Activated CD4-positive, alpha-beta memory T cell treated with anti-CD3 and anti-CD28 coated beads, Interleukin-2, amount 10 ng/mL, durations not matched to agents 7 days and 5 days (primary cell): ENCODE measurements around the gene ANKLE2. TPM values are rescaled to one million over a fixed set of nuclear protein-coding genes. Genes with fewer than 3 reads are reported as not detected.
"Not testable (repeated sequence)": the region's sequence is repeated elsewhere in the genome, so short reads cannot be mapped to it uniquely, and the experiment has no call there.

Experiments
- CTCF ChIA-PET: fragments of 350-600 bp; sonication (Branson Sonifier 250); formaldehyde crosslinking; loops from one replicate; lab custom pipeline; 2021; ENCODE audit warnings: antibody characterized with exemption, inconsistent platforms; lab: Charles Lee
- POLR2A ChIA-PET: fragments of 350-600 bp; sonication (Branson Sonifier 250); formaldehyde crosslinking; loops from one replicate; lab custom pipeline; 2021; ENCODE audit warnings: antibody characterized with exemption; lab: Charles Lee
- DNase-seq: peaks from one replicate; pipeline ENCODE4 v3.0.0-alpha.2; 2020
- H3K27ac Mint-ChIP-seq: one replicate; pipeline ENCODE4 v1.8.0; 2021; ENCODE audit warnings: mild to moderate bottlenecking, mixed read lengths
- H3K27me3 Mint-ChIP-seq: one replicate; pipeline ENCODE4 v1.8.0; 2021; ENCODE audit warnings: mixed read lengths
- H3K36me3 Mint-ChIP-seq: one replicate; pipeline ENCODE4 v1.8.0; 2021; ENCODE audit warnings: low read depth, mixed read lengths
- H3K4me1 Mint-ChIP-seq: one replicate; pipeline ENCODE4 v1.8.0; 2021; ENCODE audit warnings: mixed read lengths
- H3K4me3 Mint-ChIP-seq: one replicate; pipeline ENCODE4 v1.8.0; 2021; ENCODE audit warnings: mild to moderate bottlenecking, mixed read lengths
- H3K9me3 Mint-ChIP-seq: one replicate; pipeline ENCODE4 v1.8.0; 2021; ENCODE audit warnings: mixed read lengths
- total RNA-seq, 2 experiments: library from RNA; stranded (reverse); gene quantifications; one replicate each; pipeline ENCODE4 v1.2.3, GENCODE V29; 2021

Gene ANKLE2
- total RNA-seq, 2 experiments from 2014 or later: 88.6 to 89.3 TPM

- no peak for DNase-seq
- no peak overlapping the region for H3K27ac Mint-ChIP-seq
- H3K4me3 Mint-ChIP-seq: no peak overlapping the region
- H3K4me1 Mint-ChIP-seq: no peaks in the 10 kb centered on the region
- no peaks in the 10 kb centered on the region for H3K9me3 Mint-ChIP-seq
- CTCF ChIA-PET: no interaction called here
- POLR2A ChIA-PET: no interaction called here
- peaks cover 65% of the 10 kb centered on the region for H3K36me3 Mint-ChIP-seq
- H3K27me3 Mint-ChIP-seq: no peaks in the 10 kb centered on the region
These were observed 26.9 kb upstream of the ANKLE2 start for GRCh38 chr12:132788375-132789098.

- Mint-ChIP-seq H3K36me3 (peaks cover 69% of the 10 kb centered on the region), H3K9me3 (no peaks in the 10 kb centered on the region), H3K27me3 (no peaks in the 10 kb centered on the region), H3K4me1 (no peaks in the 10 kb centered on the region), H3K27ac (no peak overlapping the region), H3K4me3 (no peak overlapping the region)
- CTCF ChIA-PET: no interaction called here
- no peak for DNase-seq
- POLR2A ChIA-PET: no interaction called here
These were observed 26.2 kb upstream of the ANKLE2 start for GRCh38 chr12:132787877-132788276.

- POLR2A ChIA-PET: no interaction called here
- no peak for DNase-seq
- Mint-ChIP-seq H3K4me1 (no peaks in the 10 kb centered on the region), H3K27me3 (no peaks in the 10 kb centered on the region), H3K27ac (no peak overlapping the region), H3K36me3 (peaks cover 62% of the 10 kb centered on the region), H3K9me3 (no peaks in the 10 kb centered on the region), H3K4me3 (no peak overlapping the region)
- CTCF ChIA-PET: no interaction called here
These were observed 24.6 kb upstream of the ANKLE2 start for GRCh38 chr12:132786192-132786591.

- DNase-seq: no peak
- Mint-ChIP-seq H3K4me3 (no peak overlapping the region), H3K9me3 (no peaks in the 10 kb centered on the region), H3K4me1 (no peaks in the 10 kb centered on the region), H3K27ac (no peak overlapping the region), H3K36me3 (peaks cover 63% of the 10 kb centered on the region), H3K27me3 (no peaks in the 10 kb centered on the region)
- ChIA-PET CTCF (no interaction called here), POLR2A (no interaction called here)
These were observed 22.9 kb upstream of the ANKLE2 start for GRCh38 chr12:132784580-132784979.

- Mint-ChIP-seq H3K27ac (no peak overlapping the region), H3K9me3 (no peaks in the 10 kb centered on the region), H3K27me3 (no peaks in the 10 kb centered on the region), H3K36me3 (peaks cover 63% of the 10 kb centered on the region), H3K4me1 (no peaks in the 10 kb centered on the region), H3K4me3 (no peak overlapping the region)
- no peak for DNase-seq
- CTCF ChIA-PET: no interaction called here
- POLR2A ChIA-PET: no interaction called here
These were observed 22.4 kb upstream of the ANKLE2 start for GRCh38 chr12:132783917-132784531.

- Mint-ChIP-seq H3K9me3 (no peaks in the 10 kb centered on the region), H3K27ac (no peak overlapping the region), H3K27me3 (no peaks in the 10 kb centered on the region), H3K4me1 (no peaks in the 10 kb centered on the region), H3K4me3 (no peak overlapping the region), H3K36me3 (peaks cover 59% of the 10 kb centered on the region)
- POLR2A ChIA-PET: no interaction called here
- CTCF ChIA-PET: interaction anchor here (1.1 kb wide), 1 partner anchor 39 kb away, joined by 3 read pairs; no protein-coding TSS in a partner anchor
- DNase-seq: no peak
These were observed 20.3 kb upstream of the ANKLE2 start for GRCh38 chr12:132781938-132782337.

GRCh38 chr12:132779781-132780353 is 18.2 kb upstream of the ANKLE2 start:
- Mint-ChIP-seq H3K27me3 (no peaks in the 10 kb centered on the region), H3K4me1 (no peaks in the 10 kb centered on the region), H3K9me3 (no peaks in the 10 kb centered on the region), H3K36me3 (peaks cover 61% of the 10 kb centered on the region), H3K27ac (no peak overlapping the region), H3K4me3 (no peak overlapping the region)
- ChIA-PET CTCF (no interaction called here), POLR2A (no interaction called here)
- no peak for DNase-seq

- Mint-ChIP-seq H3K4me3 (no peak overlapping the region), H3K4me1 (peaks cover 3% of the 10 kb centered on the region), H3K27me3 (no peaks in the 10 kb centered on the region), H3K36me3 (peaks cover 60% of the 10 kb centered on the region), H3K27ac (no peak overlapping the region), H3K9me3 (no peaks in the 10 kb centered on the region)
- ChIA-PET POLR2A (interaction anchor here (0.7 kb wide), 1 partner anchor 120 kb away, joined by 3 read pairs; no protein-coding TSS in a partner anchor), CTCF (interaction anchor here (1.2 kb wide), 1 partner anchor 9 kb away, joined by 5 read pairs; no protein-coding TSS in a partner anchor)
- no peak for DNase-seq
These were observed 16.0 kb upstream of the ANKLE2 start for GRCh38 chr12:132777614-132778013.

- H3K9me3 Mint-ChIP-seq: no peaks in the 10 kb centered on the region
- ChIA-PET CTCF (no interaction called here), POLR2A (no interaction called here)
- no peaks in the 10 kb centered on the region for H3K27me3 Mint-ChIP-seq
- DNase-seq: no peak
- peaks cover 6% of the 10 kb centered on the region for H3K4me1 Mint-ChIP-seq
- no peak overlapping the region for H3K27ac Mint-ChIP-seq
- H3K4me3 Mint-ChIP-seq: no peak overlapping the region
- peaks cover 61% of the 10 kb centered on the region for H3K36me3 Mint-ChIP-seq
These were observed 15.4 kb upstream of the ANKLE2 start for GRCh38 chr12:132776816-132777568.

- H3K4me3 Mint-ChIP-seq, CTCF ChIA-PET, H3K9me3 Mint-ChIP-seq, H3K27ac Mint-ChIP-seq, POLR2A ChIA-PET, DNase-seq, H3K27me3 Mint-ChIP-seq: not testable (repeated sequence)
- peaks cover 57% of the 10 kb centered on the region for H3K36me3 Mint-ChIP-seq
- H3K4me1 Mint-ChIP-seq: peaks cover 12% of the 10 kb centered on the region
These were observed 14.6 kb upstream of the ANKLE2 start for GRCh38 chr12:132776230-132776625.

GRCh38 chr12:132775502-132776229 is 14.0 kb upstream of the ANKLE2 start:
- DNase-seq: no peak
- ChIA-PET POLR2A (interaction anchor here (1.6 kb wide), 1 partner anchor 15 kb away, joined by 6 read pairs; no protein-coding TSS in a partner anchor), CTCF (no interaction called here)
- Mint-ChIP-seq H3K27me3 (no peaks in the 10 kb centered on the region), H3K36me3 (peaks cover 52% of the 10 kb centered on the region), H3K4me3 (no peak overlapping the region), H3K27ac (no peak overlapping the region), H3K9me3 (no peaks in the 10 kb centered on the region), H3K4me1 (peaks cover 15% of the 10 kb centered on the region)

- H3K27me3 Mint-ChIP-seq: no peaks in the 10 kb centered on the region
- no peaks in the 10 kb centered on the region for H3K9me3 Mint-ChIP-seq
- ChIA-PET CTCF (no interaction called here), POLR2A (interaction anchor here (1.6 kb wide), 1 partner anchor 14 kb away, joined by 6 read pairs; no protein-coding TSS in a partner anchor)
- peaks cover 45% of the 10 kb centered on the region for H3K36me3 Mint-ChIP-seq
- no peak for DNase-seq
- peaks cover 18% of the 10 kb centered on the region for H3K4me1 Mint-ChIP-seq
- H3K27ac Mint-ChIP-seq: no peak overlapping the region
- H3K4me3 Mint-ChIP-seq: no peak overlapping the region
These were observed 13.1 kb upstream of the ANKLE2 start for GRCh38 chr12:132774646-132775275.
